Motor neuron (in vitro differentiated cells): ENCODE measurements around the gene CPE. TPM values are rescaled to one million over a fixed set of nuclear protein-coding genes. Genes with fewer than 3 reads are reported as not detected.

Source experiments
- ATAC-seq, 8 experiments: fragments of 200-7000 bp; cut with Tn5 transposase; replicated peaks in 6 of 8; 2 replicates each; pipeline ENCODE4 v1.8.0; 2021; ENCODE audit warnings: mild to moderate bottlenecking in 8 of 8, moderate library complexity in 8 of 8
- H3K27ac ChIP-seq, 2 donors: fragments of 250-450 bp; sonication (Bioruptor Pico); 2 replicates each; pipeline ENCODE4 v1.9.0; 2021; ENCODE audit warnings: antibody characterized with exemption in 2 of 2, mild to moderate bottlenecking in 2 of 2, moderate library complexity in 1 of 2
- H3K4me1 ChIP-seq, 2 donors: fragments of 250-450 bp; sonication (Bioruptor Pico); replicated peaks in 1 of 2; 2 replicates each; pipeline ENCODE4 v1.6.1; 2021; ENCODE audit warnings: antibody characterized with exemption in 2 of 2, mild to moderate bottlenecking in 2 of 2, moderate library complexity in 1 of 2
- H3K4me3 ChIP-seq, 5 donors: fragments of 250-450 bp; sonication (Bioruptor Pico); 2 replicates each; pipeline ENCODE4 v1.9.0; 2021; ENCODE audit warnings: antibody characterized with exemption in 5 of 5, mild to moderate bottlenecking in 5 of 5, moderate library complexity in 4 of 5
- WGBS, 10 experiments: fragments of 450-650 bp; shearing (Covaris generic); methylation state at CpG; one replicate each; pipeline ENCODE4 v1.0.0; 2022; 5-methylcytosine and 5-hydroxymethylcytosine counted together
- in situ Hi-C, 9 experiments: fragments of 400-800 bp; cut with MboI; loops; one replicate each; pipeline ENCODE4 v1.15.0; 2021; ENCODE audit warnings: low sequenced_read_pairs in 9 of 9, low pct_unique_long_range_greater_than_20kb in 2 of 9; ENCODE audit not compliant: unreplicated experiment in 9 of 9
- total RNA-seq, 8 experiments: library from RNA; unstranded; fragments of 300-600 nt; gene quantifications; 2 replicates each; pipeline versions ENCODE4 v1.2.3 to v1.2.4, GENCODE V29; 2022

The CPE gene
- total RNA-seq, 8 experiments from 2014 or later: 120 to 361 (median 248) TPM

DNA sequence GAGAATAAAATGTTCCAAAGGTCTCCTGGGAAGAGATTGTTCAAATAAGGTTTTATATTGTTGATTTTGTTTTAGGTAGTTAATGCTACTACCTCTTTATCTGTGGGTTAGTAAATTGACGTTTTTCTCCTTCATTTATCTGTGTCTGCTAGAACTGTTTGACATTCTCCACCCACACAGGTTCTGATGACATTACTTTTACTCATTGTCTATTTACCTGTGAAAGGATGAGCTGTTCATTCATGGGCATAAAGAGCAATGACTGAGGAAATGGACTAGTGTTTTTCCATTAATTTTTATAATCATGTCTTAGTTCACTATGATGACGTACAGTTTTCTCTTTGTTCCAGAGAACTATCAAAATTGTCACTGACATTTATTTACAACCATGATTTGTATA, 75.6 kb downstream of the CPE start:
- ATAC-seq: no peak
- 47 to 100% (median 82%) methylated on average over 1 to 2 of the region's 2 CpGs; no CpG with 5 or more reads in 1 of the 10 experiments for WGBS, 10 experiments
- Histone ChIP-seq H3K4me1 (peaks cover 0 to 6% of the 10 kb centered on the region in 2 donors), H3K4me3 (no peak overlapping the region), H3K27ac (no peak overlapping the region)
- in situ Hi-C loops: loop anchor here in 7 of 9 experiments (25.0 kb wide), 3 partner anchors 92 to 342 kb away; partner anchors contain the start of gene TMEM192 (in 1 of the 7)

DNA sequence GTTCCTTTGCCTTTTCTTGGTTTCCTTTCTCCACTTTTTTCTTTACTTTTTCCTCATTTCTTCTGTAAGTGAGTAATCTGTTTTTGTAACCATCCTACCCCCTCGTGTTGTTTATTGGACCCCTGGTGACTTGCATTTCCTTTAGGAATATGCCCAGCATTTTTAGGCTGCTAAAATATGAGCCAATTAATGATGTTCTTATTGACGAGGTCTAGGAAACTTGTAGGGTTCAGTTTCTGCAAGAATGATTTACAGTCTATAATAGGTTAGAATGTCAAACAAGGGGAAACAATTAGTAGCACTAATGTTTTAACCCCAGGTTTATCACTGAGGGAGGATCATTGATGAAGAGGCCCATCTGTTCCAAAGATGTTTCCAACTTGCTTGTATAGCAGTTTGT, 79.0 kb downstream of the CPE start:
- no peak overlapping the region for H3K27ac ChIP-seq
- no peak overlapping the region for H3K4me3 ChIP-seq
- peaks cover 3 to 11% of the 10 kb centered on the region in 2 donors for H3K4me1 ChIP-seq
- no peak for ATAC-seq
- 0 to 55% (median 37%) methylated on average over 1 to 2 of the region's 2 CpGs for WGBS, 10 experiments
- in situ Hi-C loops: loop anchor here in 7 of 9 experiments (25.0 kb wide), 3 partner anchors 95 to 345 kb away; partner anchors contain the start of gene TMEM192 (in 1 of the 7)

DNA sequence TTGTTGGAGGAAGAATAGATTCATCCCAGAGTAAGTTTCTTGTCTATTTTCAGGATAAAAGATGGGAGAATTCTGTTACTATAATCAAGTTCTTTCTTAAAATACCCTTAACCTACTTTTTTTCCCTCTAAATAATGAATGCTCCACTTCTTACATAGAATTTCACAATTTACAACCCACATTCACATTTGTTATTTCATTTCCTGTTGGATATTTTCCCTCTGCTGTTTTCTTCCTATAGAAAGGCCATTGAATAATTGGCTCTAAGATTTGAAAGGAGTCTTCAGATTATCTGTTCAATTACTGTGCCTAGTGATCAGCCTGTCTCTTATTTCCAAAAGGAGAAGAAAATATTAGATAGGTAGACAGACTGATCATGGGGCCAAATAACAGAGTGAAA, 79.7 kb downstream of the CPE start:
- no peak overlapping the region for H3K4me3 ChIP-seq
- no peak overlapping the region for H3K27ac ChIP-seq
- H3K4me1 ChIP-seq: peaks cover 3 to 11% of the 10 kb centered on the region in 2 donors
- in situ Hi-C loops: loop anchor here in 7 of 9 experiments (25.0 kb wide), 3 partner anchors 96 to 346 kb away; partner anchors contain the start of gene TMEM192 (in 1 of the 7)
- no peak for ATAC-seq

DNA sequence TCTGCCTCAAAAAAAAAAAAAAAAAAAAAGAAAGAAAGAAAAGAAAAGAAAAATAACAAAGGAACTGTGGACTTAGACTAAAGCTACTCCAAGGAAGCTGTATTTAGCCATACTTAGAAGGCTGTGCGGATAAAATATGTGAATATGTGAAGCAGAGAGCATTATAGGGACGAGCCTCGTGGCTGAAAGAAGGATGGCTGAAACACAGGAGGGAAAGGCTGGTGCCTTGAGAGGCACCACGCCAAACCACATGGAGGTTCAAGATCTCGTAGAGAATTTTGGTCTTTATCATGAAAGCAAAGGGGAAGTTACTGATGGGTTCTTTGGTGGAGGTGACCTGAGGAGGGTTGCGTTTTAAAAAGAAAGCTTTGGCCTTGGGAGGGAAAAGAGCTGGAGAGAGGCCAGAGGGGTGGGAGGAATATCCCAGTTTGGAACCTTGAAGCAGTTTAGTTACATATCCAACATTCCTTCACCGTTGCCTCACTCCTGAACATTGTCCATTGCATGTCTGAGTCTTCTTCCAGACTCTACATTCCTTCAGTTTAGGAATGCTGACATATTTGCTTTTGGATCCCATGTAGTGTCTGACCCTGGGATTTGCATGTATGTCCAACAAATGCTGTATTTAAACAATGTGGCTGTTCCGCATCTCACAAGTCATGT, 82.5 kb downstream of the CPE start:
- H3K4me3 ChIP-seq: no peak overlapping the region
- 0 to 99% (median 48%) methylated on average over 1 to 8 of the region's 8 CpGs; no CpG with 5 or more reads in 2 of the 10 experiments for WGBS, 10 experiments
- peaks cover 3 to 11% of the 10 kb centered on the region in 2 donors for H3K4me1 ChIP-seq
- no peak overlapping the region for H3K27ac ChIP-seq
- peak in 3 of 8 experiments; percentile 83 to 84 (median 83) for ATAC-seq
- in situ Hi-C loops: loop anchor here (10.0 to 25.0 kb wide), 5 partner anchors 99 to 349 kb away; partner anchors contain the start of gene TMEM192 (in 1 of the 9)

DNA sequence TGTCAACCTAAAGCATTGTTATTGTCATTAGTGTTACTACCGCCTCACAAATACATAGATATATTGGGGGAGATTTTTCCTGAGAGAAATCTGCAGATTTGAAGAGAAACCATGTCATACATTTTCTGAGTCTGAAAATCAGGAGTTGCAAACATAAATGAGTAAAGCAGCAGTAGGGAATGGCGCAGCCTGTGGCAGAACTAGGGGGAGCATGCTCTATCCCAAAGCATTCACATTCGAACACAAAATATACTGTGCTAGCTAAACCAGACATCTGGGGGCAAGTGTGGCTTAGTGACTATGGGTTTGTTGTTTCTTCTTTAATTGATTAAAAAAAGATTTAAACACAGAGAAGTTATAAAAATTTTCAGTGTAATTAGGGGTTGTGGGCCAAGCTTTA, 83.2 kb downstream of the CPE start:
- ATAC-seq: no peak
- 70 to 97% (median 94%) methylated on average over 1 to 3 of the region's 3 CpGs; no CpG with 5 or more reads in 4 of the 10 experiments for WGBS, 10 experiments

DNA sequence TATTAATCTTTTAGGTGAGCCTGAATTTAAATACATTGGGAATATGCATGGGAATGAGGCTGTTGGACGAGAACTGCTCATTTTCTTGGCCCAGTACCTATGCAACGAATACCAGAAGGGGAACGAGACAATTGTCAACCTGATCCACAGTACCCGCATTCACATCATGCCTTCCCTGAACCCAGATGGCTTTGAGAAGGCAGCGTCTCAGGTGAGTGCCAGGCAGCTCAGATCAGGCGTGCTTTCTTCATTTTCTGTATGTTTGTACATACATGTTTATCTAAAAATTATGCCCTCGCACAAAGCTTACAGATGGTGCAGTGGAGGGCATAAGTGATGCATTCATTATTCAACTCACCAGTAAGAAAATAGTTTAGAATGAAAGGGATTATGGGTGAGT, 85.6 kb downstream of the CPE start:
- H3K4me1 ChIP-seq: peaks cover 3 to 5% of the 10 kb centered on the region in 2 donors
- H3K4me3 ChIP-seq: no peak overlapping the region
- in situ Hi-C loops: loop anchor here (10.0 to 25.0 kb wide), 5 partner anchors 102 to 352 kb away; partner anchors contain the start of gene TMEM192 (in 1 of the 9)
- no peak overlapping the region for H3K27ac ChIP-seq
- 14 to 67% (median 48%) methylated on average over 1 to 6 of the region's 7 CpGs; no CpG with 5 or more reads in 2 of the 10 experiments for WGBS, 10 experiments
- ATAC-seq: peak in 2 of 8 experiments; percentile 4 to 27

More for the DNA sequence above, 83.2 kb downstream of the CPE start:
- H3K4me1 ChIP-seq: peaks cover 3 to 11% of the 10 kb centered on the region in 2 donors
- no peak overlapping the region for H3K4me3 ChIP-seq
- in situ Hi-C loops: loop anchor here (10.0 to 25.0 kb wide), 5 partner anchors 100 to 350 kb away; partner anchors contain the start of gene TMEM192 (in 1 of the 9)
- H3K27ac ChIP-seq: no peak overlapping the region

DNA sequence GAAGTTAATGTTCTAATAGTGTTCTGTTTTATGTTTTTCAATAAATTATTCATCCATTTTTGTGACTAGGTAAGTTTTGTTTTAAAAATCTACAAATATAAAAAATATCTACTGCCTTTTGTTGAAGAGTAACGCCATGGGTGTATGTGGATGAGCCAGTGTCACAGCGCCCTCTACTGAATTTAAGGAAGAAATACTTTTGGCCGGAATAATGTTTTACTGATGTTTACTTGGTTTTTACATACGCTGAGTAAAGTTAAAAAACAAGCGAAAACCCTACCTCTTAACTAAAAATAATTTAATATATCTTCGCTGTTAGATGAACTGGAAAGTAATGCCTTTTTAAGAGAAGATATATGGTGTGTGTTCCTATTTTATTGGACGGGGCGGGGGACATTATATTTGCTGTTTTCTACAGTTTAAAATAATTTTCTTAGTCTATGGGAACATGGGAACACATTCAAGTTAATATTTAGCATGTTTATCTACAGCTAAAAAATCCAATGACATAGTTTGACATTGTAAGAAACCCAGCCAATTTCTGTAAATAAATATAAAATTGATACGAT, 86.1 kb downstream of the CPE start:
- no peak overlapping the region for H3K4me3 ChIP-seq
- in situ Hi-C loops: loop anchor here (10.0 to 25.0 kb wide), 5 partner anchors 103 to 353 kb away; partner anchors contain the start of gene TMEM192 (in 1 of the 9)
- peaks cover 3 to 5% of the 10 kb centered on the region in 2 donors for H3K4me1 ChIP-seq
- 15 to 50% (median 28%) methylated on average over 2 to 9 of the region's 9 CpGs for WGBS, 10 experiments
- peak; percentile 33 to 65 (median 48) for ATAC-seq
- no peak overlapping the region for H3K27ac ChIP-seq

DNA sequence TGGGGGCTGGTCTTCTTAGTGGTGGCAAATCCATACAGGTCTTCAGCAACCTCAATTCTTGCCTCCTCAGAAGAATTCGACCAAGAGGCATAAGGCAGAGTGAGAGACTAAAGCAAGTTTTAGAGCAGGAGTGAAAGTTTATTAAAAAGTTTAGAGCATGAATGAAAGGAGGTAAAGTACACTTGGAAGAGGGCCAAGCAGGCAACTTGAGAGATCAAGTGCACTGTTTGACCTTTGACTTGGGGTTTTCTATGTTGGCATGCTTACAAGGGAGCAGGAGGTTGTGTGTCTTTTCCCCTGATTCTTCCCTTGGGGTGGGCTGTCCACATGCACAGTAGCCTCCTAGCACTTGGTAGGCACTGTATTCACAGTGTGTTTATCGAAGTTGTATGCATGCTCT, 91.2 kb downstream of the CPE start:
- in situ Hi-C loops: loop anchor here in 7 of 9 experiments (25.0 kb wide), 3 partner anchors 108 to 358 kb away; partner anchors contain the start of gene TMEM192 (in 1 of the 7)
- Histone ChIP-seq H3K27ac (no peak overlapping the region), H3K4me1 (no peaks in the 10 kb centered on the region), H3K4me3 (no peak overlapping the region)
- no peak for ATAC-seq
- 25 to 86% (median 67%) methylated on average over 1 to 2 of the region's 2 CpGs; no CpG with 5 or more reads in 2 of the 10 experiments for WGBS, 10 experiments

DNA sequence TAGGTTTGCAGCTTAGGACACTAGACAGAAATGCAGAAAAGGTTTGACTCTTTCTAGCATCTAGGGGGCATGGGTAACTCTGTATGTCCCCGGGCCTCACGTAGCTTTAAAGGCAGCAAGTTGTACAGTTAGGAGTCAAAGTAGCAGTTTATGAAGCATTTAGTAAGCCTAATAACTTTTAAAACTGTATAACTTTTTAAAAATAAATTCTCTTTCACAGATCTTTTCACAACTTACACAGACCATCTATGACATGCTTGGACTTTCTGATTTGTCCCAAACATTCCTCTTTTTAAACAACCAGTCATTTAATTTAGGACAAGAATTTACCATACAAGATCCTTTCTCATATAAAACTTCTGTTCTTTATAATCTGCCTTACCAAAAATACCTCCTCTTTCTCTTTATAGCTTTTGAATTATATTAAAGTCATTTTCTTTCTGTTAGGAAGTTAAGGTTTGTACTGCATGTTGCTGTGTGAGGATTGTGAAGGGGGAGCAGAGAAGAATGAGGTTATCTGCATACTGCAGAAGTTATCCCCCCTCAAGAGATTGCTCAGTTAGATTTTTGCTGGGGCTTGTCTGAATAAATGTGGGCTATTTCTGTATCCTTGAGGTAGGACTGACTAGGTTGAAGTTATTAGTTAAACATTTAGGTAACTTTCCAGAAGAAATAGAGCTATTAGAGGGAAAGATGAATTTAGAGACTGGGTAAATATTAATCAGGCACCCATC, 94.3 kb downstream of the CPE start:
- 19 to 88% (median 53%) methylated on average over 2 of the region's 2 CpGs; no CpG with 5 or more reads in 5 of the 10 experiments for WGBS, 10 experiments
- in situ Hi-C loops: loop anchor here in 7 of 9 experiments (25.0 kb wide), 3 partner anchors 111 to 361 kb away; partner anchors contain the start of gene TMEM192 (in 1 of the 7)
- H3K27ac ChIP-seq: no peak overlapping the region
- H3K4me1 ChIP-seq: no peaks in the 10 kb centered on the region
- no peak overlapping the region for H3K4me3 ChIP-seq
- no peak for ATAC-seq

DNA sequence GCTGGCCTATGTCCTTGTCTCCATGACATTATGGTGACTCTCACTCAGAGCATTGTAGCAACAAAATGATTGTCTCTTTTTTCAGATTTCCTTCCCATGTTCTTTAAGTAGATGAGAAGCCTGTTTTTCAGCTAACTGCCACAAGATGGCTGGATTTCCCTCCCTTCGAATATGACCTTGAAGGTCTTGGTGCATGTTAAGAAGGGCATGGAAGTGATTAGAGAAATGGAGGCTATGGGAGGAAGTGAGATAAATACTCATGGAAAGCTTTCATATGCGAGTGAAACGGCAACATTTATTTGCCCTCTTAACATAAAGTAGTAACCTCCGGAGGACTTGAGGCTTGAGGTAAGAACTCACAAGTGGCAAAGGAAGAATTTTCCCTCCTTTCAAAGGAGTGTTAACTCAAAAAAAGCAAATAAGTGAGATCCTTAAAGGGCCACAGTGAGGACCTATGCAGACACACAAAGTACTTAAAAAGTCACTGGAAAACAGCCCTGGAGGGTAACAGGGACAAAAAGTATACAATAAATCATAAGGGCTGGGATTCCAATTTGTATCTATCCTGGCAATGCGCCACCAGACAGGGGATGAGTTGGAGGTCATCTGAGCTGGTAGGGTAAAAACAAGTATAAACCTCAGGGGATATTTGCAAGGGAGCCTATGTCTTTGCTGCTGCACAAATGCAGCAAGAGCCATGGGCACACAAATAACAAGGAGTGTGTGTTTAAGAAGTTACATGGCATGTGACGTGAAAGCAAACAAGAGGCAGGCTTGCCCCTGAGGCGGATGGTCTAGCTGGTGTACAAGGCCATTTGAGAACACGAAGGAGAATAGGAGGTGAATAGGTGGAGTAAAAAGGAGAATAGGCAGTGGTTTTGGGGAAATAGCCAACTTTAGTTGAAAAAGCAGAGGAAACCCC, 96.2 kb downstream of the CPE start:
- in situ Hi-C loops: loop anchor here in 7 of 9 experiments (25.0 kb wide), 3 partner anchors 113 to 363 kb away; partner anchors contain the start of gene TMEM192 (in 1 of the 7)
- Histone ChIP-seq H3K27ac (no peak overlapping the region), H3K4me1 (no peaks in the 10 kb centered on the region), H3K4me3 (no peak overlapping the region)
- WGBS, 10 experiments: 53 to 100% (median 89%) methylated on average over 1 to 8 of the region's 8 CpGs
- no peak for ATAC-seq

DNA sequence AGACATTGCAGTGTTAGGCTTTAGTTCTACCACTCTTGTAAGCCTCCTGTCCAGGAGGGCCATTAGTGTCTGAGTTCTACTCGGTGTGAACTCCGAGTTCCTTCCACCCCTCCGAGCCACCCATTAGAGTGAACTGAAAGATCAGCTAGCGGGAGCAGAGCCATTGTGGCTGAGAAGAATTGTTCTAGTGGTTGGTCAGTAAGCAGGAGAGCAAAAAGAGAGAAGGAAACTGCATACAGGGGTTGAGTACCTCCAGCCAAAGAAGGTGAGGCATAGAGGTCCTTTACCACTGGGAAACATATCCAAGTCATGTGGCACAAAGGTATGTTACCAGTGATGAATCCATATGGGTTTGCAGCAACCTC, 96.9 kb downstream of the CPE start:
- in situ Hi-C loops: no loop called here
- ATAC-seq: no peak
- WGBS, 10 experiments: 83 to 100% (median 93%) methylated on average over 2 to 4 of the region's 4 CpGs; no CpG with 5 or more reads in 2 of the 10 experiments
- Histone ChIP-seq H3K27ac (no peak overlapping the region), H3K4me3 (no peak overlapping the region), H3K4me1 (no peaks in the 10 kb centered on the region)
